Mucosa of rectum (tissue), 2 donors: ENCODE results near the gene PCDHGA1.

Experiments used
- H3K27ac ChIP-seq, 2 donors: one replicate each; pipeline ENCODE4 v1.7.0; 2013; ENCODE audit warnings: inconsistent platforms in 2 of 2, low read depth in 2 of 2, low read length in 2 of 2
- H3K27me3 ChIP-seq, 2 donors: one replicate each; pipeline ENCODE4 v1.7.0; 2013; ENCODE audit warnings: low read length in 2 of 2; ENCODE audit not compliant: control insufficient read depth in 2 of 2, insufficient read depth in 2 of 2
- H3K36me3 ChIP-seq, 2 donors: one replicate each; pipeline ENCODE4 v1.7.0; 2013; ENCODE audit warnings: low read length in 2 of 2; ENCODE audit not compliant: control insufficient read depth in 2 of 2, insufficient read depth in 2 of 2
- H3K4me1 ChIP-seq, 2 donors: one replicate each; pipeline ENCODE4 v1.7.0; 2013; ENCODE audit warnings: low read length in 2 of 2, mild to moderate bottlenecking in 1 of 2; ENCODE audit not compliant: control insufficient read depth in 2 of 2, insufficient read depth in 2 of 2
- H3K4me3 ChIP-seq, 2 donors: one replicate each; pipeline ENCODE4 v1.7.0; 2013; ENCODE audit warnings: low read length in 2 of 2
- H3K9ac ChIP-seq, 2 donors: one replicate each; pipeline ENCODE4 v1.7.0; 2013; ENCODE audit warnings: low read length in 2 of 2, low read depth in 1 of 2, mild to moderate bottlenecking in 1 of 2
- H3K9me3 ChIP-seq, 2 donors: one replicate each; pipeline ENCODE4 v1.7.0; 2013; ENCODE audit warnings: low read length in 2 of 2; ENCODE audit not compliant: control insufficient read depth in 2 of 2
- donor health status: healthy.
- donor health status: Normal muscosa, but diverticular disease.

PCDHGA1 gene

GRCh38 chr5:141491323-141492167 lies 161.2 kb downstream of the PCDHGA1 start:
- H3K36me3 ChIP-seq = peaks cover 0 to 1% of the 10 kb centered on the region in 2 donors
- peaks cover 0 to 3% of the 10 kb centered on the region in 2 donors for H3K4me1 ChIP-seq

GRCh38 chr5:141492168-141492885 lies 162.0 kb downstream of the PCDHGA1 start:
- Histone ChIP-seq H3K9me3 (no peaks in the 10 kb centered on the region), H3K4me3 (no peak overlapping the region), H3K27ac (no peak overlapping the region), H3K4me1 (peaks cover 0 to 3% of the 10 kb centered on the region in 2 donors), H3K9ac (no peak overlapping the region), H3K27me3 (peaks cover 0 to 4% of the 10 kb centered on the region in 2 donors), H3K36me3 (no peaks in the 10 kb centered on the region)

More at GRCh38 chr5:141491323-141492167, 161.2 kb downstream of the PCDHGA1 start:
- Histone ChIP-seq H3K9me3 (no peaks in the 10 kb centered on the region), H3K27me3 (peaks cover 0 to 4% of the 10 kb centered on the region in 2 donors), H3K27ac (no peak overlapping the region), H3K4me3 (no peak overlapping the region), H3K9ac (no peak overlapping the region)

GRCh38 chr5:141493500-141494422 lies 163.4 kb downstream of the PCDHGA1 start:
- Histone ChIP-seq H3K9ac (no peak overlapping the region), H3K36me3 (no peaks in the 10 kb centered on the region), H3K9me3 (no peaks in the 10 kb centered on the region), H3K4me3 (no peak overlapping the region), H3K27me3 (peaks cover 0 to 4% of the 10 kb centered on the region in 2 donors), H3K4me1 (peaks cover 0 to 3% of the 10 kb centered on the region in 2 donors), H3K27ac (no peak overlapping the region)

GRCh38 chr5:141494761-141495452 lies 164.6 kb downstream of the PCDHGA1 start:
- H3K9ac ChIP-seq = no peak overlapping the region
- peaks cover 0 to 3% of the 10 kb centered on the region in 2 donors for H3K4me1 ChIP-seq
- no peaks in the 10 kb centered on the region for H3K9me3 ChIP-seq
- H3K27me3 ChIP-seq = peaks cover 0 to 4% of the 10 kb centered on the region in 2 donors
- no peak overlapping the region for H3K4me3 ChIP-seq
- H3K36me3 ChIP-seq = no peaks in the 10 kb centered on the region
- no peak overlapping the region for H3K27ac ChIP-seq

GRCh38 chr5:141495453-141495811 lies 165.1 kb downstream of the PCDHGA1 start:
- peaks cover 0 to 3% of the 10 kb centered on the region in 2 donors for H3K4me1 ChIP-seq
- H3K9me3 ChIP-seq = no peaks in the 10 kb centered on the region
- H3K4me3 ChIP-seq = no peak overlapping the region
- no peaks in the 10 kb centered on the region for H3K36me3 ChIP-seq
- no peak overlapping the region for H3K27ac ChIP-seq
- H3K9ac ChIP-seq = no peak overlapping the region
- peaks cover 0 to 4% of the 10 kb centered on the region in 2 donors for H3K27me3 ChIP-seq

- Histone ChIP-seq H3K9me3 (no peaks in the 10 kb centered on the region), H3K9ac (no peak overlapping the region), H3K36me3 (no peaks in the 10 kb centered on the region), H3K27ac (no peak overlapping the region), H3K27me3 (peaks cover 0 to 4% of the 10 kb centered on the region in 2 donors), H3K4me1 (peaks cover 0 to 3% of the 10 kb centered on the region in 2 donors), H3K4me3 (no peak overlapping the region)
Observed at GRCh38 chr5:141496038-141496437, 165.7 kb downstream of the PCDHGA1 start.

- Histone ChIP-seq H3K36me3 (peaks cover 0 to 5% of the 10 kb centered on the region in 2 donors), H3K27ac (no peak overlapping the region), H3K4me3 (no peak overlapping the region)
Observed at GRCh38 chr5:141501761-141502160, 171.4 kb downstream of the PCDHGA1 start.

GRCh38 chr5:141503681-141504080 lies 173.4 kb downstream of the PCDHGA1 start:
- Histone ChIP-seq H3K4me3 (no peak overlapping the region), H3K36me3 (peaks cover 0 to 5% of the 10 kb centered on the region in 2 donors), H3K27me3 (no peaks in the 10 kb centered on the region), H3K9me3 (no peaks in the 10 kb centered on the region), H3K9ac (no peak overlapping the region), H3K27ac (no peak overlapping the region), H3K4me1 (peaks cover 0 to 8% of the 10 kb centered on the region in 2 donors)

More at GRCh38 chr5:141501761-141502160, 171.4 kb downstream of the PCDHGA1 start:
- no peaks in the 10 kb centered on the region for H3K27me3 ChIP-seq
- H3K4me1 ChIP-seq = no peaks in the 10 kb centered on the region
- no peak overlapping the region for H3K9ac ChIP-seq
- H3K9me3 ChIP-seq = no peaks in the 10 kb centered on the region

- Histone ChIP-seq H3K36me3 (peaks cover 0 to 5% of the 10 kb centered on the region in 2 donors), H3K9ac (no peak overlapping the region), H3K4me3 (no peak overlapping the region), H3K27me3 (no peaks in the 10 kb centered on the region), H3K9me3 (no peaks in the 10 kb centered on the region), H3K27ac (no peak overlapping the region), H3K4me1 (peaks cover 0 to 10% of the 10 kb centered on the region in 2 donors)
Observed at GRCh38 chr5:141504216-141504615, 173.9 kb downstream of the PCDHGA1 start.
